ENCODE measurements around the gene TRAPPC10. TPM values are rescaled to one million over a fixed set of nuclear protein-coding genes. Genes with fewer than 3 reads are reported as not detected.

Gene TRAPPC10
- total and polyA plus RNA-seq, 9 of the 15 experiments (the other 6 are each of a cell fraction or from before 2014, with no cell fraction given): 1.1 to 33.8 (median 24.3) TPM

- TF ChIP-seq FOXP1 (CRISPR knock-in tag; IDR thresholded peaks at IDR 0.05) (no peak), FOXJ3 (CRISPR knock-in tag; IDR thresholded peaks at IDR 0.05) (no peak), ZNF695 (CRISPR knock-in tag; IDR thresholded peaks at IDR 0.05) (no peak), ARID2 (IDR thresholded peaks at IDR 0.05) (peak; percentile 63; the same call in 1 of the 2 replicates), DACH1 (IDR thresholded peaks at IDR 0.05; ENCODE audit: partially characterized antibody) (no peak), ATF6 (CRISPR knock-in tag; IDR thresholded peaks at IDR 0.05) (no peak), BDP1 (IDR thresholded peaks at IDR 0.05; ENCODE audit: insufficient read depth, insufficient read length) (no peak), PTBP1 (IDR thresholded peaks at IDR 0.05; ENCODE audit: low read depth, low read length) (no peak), ZNF449 (CRISPR knock-in tag; IDR thresholded peaks at IDR 0.05) (no peak), PTRF (tag; IDR thresholded peaks at IDR 0.05) (no peak), YBX1 (IDR thresholded peaks at IDR 0.05) (no peak), TBL1XR1 (IDR thresholded peaks at IDR 0.05; ENCODE audit: low read length in 2 of 2) (0 out of 4 replicates have a peak, but pooled peaks of 1 of the 2 experiments have one; percentile 44), MAFF (IDR thresholded peaks at IDR 0.05; ENCODE audit: low read length) (no peak), ZNF668 (CRISPR knock-in tag; IDR thresholded peaks at IDR 0.05) (no peak), RBM14 (IDR thresholded peaks at IDR 0.05; ENCODE audit: borderline replicate concordance, insufficient read depth, low read depth, low read length) (no peak), ATF1 (CRISPR knock-in tag; IDR thresholded peaks at IDR 0.05) (no peak), ATF1 (tag; IDR thresholded peaks at IDR 0.05) (0 out of 2 replicates have a peak, but pooled peaks have one; percentile 26), XRCC5 (IDR thresholded peaks at IDR 0.05; ENCODE audit: low read depth, low read length) (peak; percentile 85; the same call in 1 of the 2 replicates), CC2D1A (IDR thresholded peaks at IDR 0.05) (peak; percentile 49; the same call in 1 of the 2 replicates), ZSCAN29 (IDR thresholded peaks at IDR 0.05) (no peak)
- TF ChIP-seq, protein P1, sequence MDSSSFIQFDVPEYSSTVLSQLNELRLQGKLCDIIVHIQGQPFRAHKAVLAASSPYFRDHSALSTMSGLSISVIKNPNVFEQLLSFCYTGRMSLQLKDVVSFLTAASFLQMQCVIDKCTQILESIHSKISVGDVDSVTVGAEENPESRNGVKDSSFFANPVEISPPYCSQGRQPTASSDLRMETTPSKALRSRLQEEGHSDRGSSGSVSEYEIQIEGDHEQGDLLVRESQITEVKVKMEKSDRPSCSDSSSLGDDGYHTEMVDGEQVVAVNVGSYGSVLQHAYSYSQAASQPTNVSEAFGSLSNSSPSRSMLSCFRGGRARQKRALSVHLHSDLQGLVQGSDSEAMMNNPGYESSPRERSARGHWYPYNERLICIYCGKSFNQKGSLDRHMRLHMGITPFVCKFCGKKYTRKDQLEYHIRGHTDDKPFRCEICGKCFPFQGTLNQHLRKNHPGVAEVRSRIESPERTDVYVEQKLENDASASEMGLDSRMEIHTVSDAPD (CRISPR knock-in tag; IDR thresholded peaks at IDR 0.05): no peak
- TF ChIP-seq, protein P2, sequence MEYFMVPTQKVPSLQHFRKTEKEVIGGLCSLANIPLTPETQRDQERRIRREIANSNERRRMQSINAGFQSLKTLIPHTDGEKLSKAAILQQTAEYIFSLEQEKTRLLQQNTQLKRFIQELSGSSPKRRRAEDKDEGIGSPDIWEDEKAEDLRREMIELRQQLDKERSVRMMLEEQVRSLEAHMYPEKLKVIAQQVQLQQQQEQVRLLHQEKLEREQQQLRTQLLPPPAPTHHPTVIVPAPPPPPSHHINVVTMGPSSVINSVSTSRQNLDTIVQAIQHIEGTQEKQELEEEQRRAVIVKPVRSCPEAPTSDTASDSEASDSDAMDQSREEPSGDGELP (CRISPR knock-in tag; IDR thresholded peaks at IDR 0.05; ENCODE audit: borderline replicate concordance): peak; percentile 71; the same call in 1 of the 2 replicates
- TF ChIP-seq, protein P3, sequence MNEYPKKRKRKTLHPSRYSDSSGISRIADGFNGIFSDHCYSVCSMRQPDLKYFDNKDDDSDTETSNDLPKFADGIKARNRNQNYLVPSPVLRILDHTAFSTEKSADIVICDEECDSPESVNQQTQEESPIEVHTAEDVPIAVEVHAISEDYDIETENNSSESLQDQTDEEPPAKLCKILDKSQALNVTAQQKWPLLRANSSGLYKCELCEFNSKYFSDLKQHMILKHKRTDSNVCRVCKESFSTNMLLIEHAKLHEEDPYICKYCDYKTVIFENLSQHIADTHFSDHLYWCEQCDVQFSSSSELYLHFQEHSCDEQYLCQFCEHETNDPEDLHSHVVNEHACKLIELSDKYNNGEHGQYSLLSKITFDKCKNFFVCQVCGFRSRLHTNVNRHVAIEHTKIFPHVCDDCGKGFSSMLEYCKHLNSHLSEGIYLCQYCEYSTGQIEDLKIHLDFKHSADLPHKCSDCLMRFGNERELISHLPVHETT (CRISPR knock-in tag; conservative IDR thresholded peaks at IDR 0.05 in 1 of 2, IDR thresholded peaks at IDR 0.05 in 1 of 2): no peak
These were observed 36.5 kb upstream of the TRAPPC10 start (continued) for GRCh38 chr21:43975469-43976098.

Measured in K562 (cell line).